ENCODE measurements around the gene CD4. TPM values are rescaled to one million over a fixed set of nuclear protein-coding genes. Genes with fewer than 3 reads are reported as not detected.

CD4 gene
- total RNA-seq, 1 experiment from 2014 or later: not detected

DNA sequence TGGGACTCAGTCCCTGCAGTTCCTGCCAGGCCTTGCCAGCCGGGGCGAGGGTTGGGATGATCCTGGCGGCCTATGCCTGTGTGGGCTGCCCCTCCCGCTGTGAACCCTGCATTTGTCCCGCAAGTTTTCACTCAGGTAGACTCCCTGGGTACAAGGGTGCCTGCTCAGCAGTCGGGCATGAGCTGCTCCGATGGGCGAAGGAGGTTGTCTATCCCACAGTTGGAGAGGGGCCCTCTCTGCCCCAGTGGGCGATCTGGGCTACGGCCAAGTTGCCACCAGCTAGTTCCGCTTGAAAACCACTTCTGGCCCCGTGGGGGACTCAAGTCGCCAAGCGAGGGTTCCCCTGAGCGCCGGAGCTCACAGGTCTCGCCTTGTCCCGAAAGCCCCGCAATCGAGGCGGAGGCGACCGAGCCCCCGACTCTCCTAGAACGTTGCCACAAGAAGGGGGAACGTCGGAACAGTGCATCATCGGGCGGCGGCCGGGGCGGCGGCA lies 77.6 kb downstream of the CD4 start:
- peak overlapping the region; percentile 86 for H3K4me3 Mint-ChIP-seq (ENCODE audit: unreplicated experiment)
- intact Hi-C loops (cut with micrococcal nuclease): no loop called here
- peak overlapping the region; percentile 82 for H3K27ac Mint-ChIP-seq (ENCODE audit: low read depth, unreplicated experiment)
- no peaks in the 10 kb centered on the region for H3K27me3 Mint-ChIP-seq (ENCODE audit: insufficient read depth, unreplicated experiment)
- ChIA-PET POLR2A (interaction anchor here (0.7 to 7.1 kb wide), 13 partner anchors 9 to 151 kb away, joined by 3 to 130 read pairs (median 7); partner anchors contain the start of genes C12orf57, CDCA3, COPS7A and LPCAT3), CTCF (interaction anchor here (0.6 to 7.1 kb wide), 9 partner anchors 13 to 252 kb away, joined by 3 to 52 read pairs (median 4); partner anchors contain the start of genes C12orf57, C1RL and RNU7-1)
- no peak for DNase-seq (ENCODE audit: unreplicated experiment)
- peaks cover 74% of the 10 kb centered on the region for H3K36me3 Mint-ChIP-seq (ENCODE audit: insufficient read depth, unreplicated experiment)
- H3K4me1 Mint-ChIP-seq (ENCODE audit: insufficient read depth, unreplicated experiment): peaks cover 25% of the 10 kb centered on the region
- TF ChIP-seq, protein P1, sequence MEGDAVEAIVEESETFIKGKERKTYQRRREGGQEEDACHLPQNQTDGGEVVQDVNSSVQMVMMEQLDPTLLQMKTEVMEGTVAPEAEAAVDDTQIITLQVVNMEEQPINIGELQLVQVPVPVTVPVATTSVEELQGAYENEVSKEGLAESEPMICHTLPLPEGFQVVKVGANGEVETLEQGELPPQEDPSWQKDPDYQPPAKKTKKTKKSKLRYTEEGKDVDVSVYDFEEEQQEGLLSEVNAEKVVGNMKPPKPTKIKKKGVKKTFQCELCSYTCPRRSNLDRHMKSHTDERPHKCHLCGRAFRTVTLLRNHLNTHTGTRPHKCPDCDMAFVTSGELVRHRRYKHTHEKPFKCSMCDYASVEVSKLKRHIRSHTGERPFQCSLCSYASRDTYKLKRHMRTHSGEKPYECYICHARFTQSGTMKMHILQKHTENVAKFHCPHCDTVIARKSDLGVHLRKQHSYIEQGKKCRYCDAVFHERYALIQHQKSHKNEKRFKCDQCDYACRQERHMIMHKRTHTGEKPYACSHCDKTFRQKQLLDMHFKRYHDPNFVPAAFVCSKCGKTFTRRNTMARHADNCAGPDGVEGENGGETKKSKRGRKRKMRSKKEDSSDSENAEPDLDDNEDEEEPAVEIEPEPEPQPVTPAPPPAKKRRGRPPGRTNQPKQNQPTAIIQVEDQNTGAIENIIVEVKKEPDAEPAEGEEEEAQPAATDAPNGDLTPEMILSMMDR (IDR thresholded peaks at IDR 0.05; ENCODE audit: unreplicated experiment): no peak
- BruUV-seq (replicated peaks): no TSS peak
- H3K9me3 Mint-ChIP-seq (ENCODE audit: unreplicated experiment): no peaks in the 10 kb centered on the region

DNA sequence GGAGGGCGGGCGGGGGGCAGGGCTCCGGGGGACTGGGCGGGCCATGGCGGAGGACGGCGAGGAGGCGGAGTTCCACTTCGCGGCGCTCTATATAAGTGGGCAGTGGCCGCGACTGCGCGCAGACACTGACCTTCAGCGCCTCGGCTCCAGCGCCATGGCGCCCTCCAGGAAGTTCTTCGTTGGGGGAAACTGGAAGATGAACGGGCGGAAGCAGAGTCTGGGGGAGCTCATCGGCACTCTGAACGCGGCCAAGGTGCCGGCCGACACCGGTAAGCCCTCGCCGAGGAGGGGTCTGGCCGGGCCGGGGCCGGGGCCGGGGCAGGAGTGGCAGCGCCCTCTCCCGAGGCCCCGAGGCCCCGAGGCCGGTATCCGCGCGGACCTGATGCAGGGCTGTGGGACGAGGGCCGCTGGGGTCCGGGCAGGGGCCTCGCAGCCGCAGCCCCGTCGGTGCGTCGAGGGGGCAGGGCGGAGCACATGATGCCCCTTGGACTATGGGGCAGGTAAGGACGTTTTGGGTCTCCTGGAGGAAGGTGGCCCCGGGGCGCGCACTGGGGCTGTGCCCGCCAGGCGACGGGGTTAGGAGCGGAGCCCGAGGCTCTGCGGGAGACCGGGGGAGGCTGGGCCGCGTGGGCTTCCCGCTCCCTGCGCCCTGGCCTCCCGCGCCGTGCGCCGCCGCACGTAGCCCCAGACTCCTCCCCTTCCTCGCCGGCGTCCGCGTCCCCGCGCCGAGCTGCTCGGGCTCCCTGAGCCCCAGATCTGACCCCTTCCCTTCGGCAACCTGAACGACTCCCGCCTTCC lies 78.3 kb downstream of the CD4 start, which contains the start of gene TPI1:
TPI1 (plus strand) TSS at position 119 of the 798 bp plus-strand sequence; CDS start at position 155, 36 bp downstream.
- H3K27ac Mint-ChIP-seq (ENCODE audit: low read depth, unreplicated experiment): peak within 1 kb of the TSS; percentile 82
- no TSS peak for BruUV-seq (replicated peaks)
- intact Hi-C loops (cut with micrococcal nuclease): loop anchor here (2.0 kb wide), 1 partner anchor 71 kb away; no protein-coding TSS in a partner anchor
- H3K4me3 Mint-ChIP-seq (ENCODE audit: unreplicated experiment): peak within 1 kb of the TSS; percentile 86
- peaks cover 30% of the 10 kb centered on the region for H3K4me1 Mint-ChIP-seq (ENCODE audit: insufficient read depth, unreplicated experiment)
- no peaks in the 10 kb centered on the region for H3K27me3 Mint-ChIP-seq (ENCODE audit: insufficient read depth, unreplicated experiment)
- CTCF ChIA-PET: interaction anchor here (0.6 to 7.7 kb wide), 19 partner anchors 8 to 625 kb away, joined by 3 to 64 read pairs (median 3); partner anchors contain the start of genes C12orf57, C1RL and RNU7-1
- TF ChIP-seq, protein P1 (IDR thresholded peaks at IDR 0.05; ENCODE audit: unreplicated experiment): no peak
- peaks cover 67% of the 10 kb centered on the region for H3K36me3 Mint-ChIP-seq (ENCODE audit: insufficient read depth, unreplicated experiment)
- DNase-seq (ENCODE audit: unreplicated experiment): peak; percentile 70
- no peaks in the 10 kb centered on the region for H3K9me3 Mint-ChIP-seq (ENCODE audit: unreplicated experiment)
- POLR2A ChIA-PET: interaction anchor here (0.6 to 7.7 kb wide), 20 partner anchors 11 to 300 kb away, joined by 3 to 130 read pairs (median 6); partner anchors contain the start of genes C12orf57, CDCA3, COPS7A and GNB3

DNA sequence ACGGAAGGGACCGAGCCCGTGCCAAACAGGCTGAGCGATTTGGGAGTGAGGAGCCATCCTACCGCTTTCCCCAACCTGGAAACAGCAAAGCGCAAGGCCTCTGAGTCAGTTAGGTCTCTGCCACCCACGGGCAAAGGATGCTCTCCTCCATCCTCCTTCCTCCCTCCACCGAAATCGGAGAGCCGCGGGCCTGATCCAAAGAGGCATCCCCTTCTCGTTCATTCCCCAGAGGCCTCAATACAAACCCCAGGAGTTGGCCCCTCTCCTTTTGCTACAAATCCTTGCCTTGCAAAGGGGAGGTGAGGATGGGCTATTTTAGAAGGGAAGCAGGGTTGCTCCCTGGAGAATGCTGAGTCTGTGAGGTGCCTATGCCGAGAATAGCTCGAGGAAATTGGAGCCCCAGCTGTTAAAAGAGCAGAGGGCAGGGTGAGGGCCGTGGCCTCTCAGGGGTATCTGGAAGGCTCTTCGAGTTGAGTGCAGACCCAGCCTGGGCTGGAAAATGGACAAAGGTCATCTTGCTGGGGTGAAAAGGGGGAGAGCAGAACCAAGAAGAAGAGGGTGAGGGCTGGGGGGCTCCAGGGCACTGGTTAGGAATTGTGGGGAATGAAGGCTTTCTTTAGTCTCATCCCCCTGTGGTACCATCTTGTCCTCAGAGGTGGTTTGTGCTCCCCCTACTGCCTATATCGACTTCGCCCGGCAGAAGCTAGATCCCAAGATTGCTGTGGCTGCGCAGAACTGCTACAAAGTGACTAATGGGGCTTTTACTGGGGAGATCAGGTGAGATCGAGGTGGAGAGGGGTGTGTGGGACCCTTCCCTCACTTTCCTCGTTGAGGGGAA lies 79.1 kb downstream of the CD4 start:
- Mint-ChIP-seq H3K4me1 (ENCODE audit: insufficient read depth, unreplicated experiment) (peaks cover 30% of the 10 kb centered on the region), H3K36me3 (ENCODE audit: insufficient read depth, unreplicated experiment) (peaks cover 59% of the 10 kb centered on the region), H3K4me3 (ENCODE audit: unreplicated experiment) (peak overlapping the region; percentile 86), H3K9me3 (ENCODE audit: unreplicated experiment) (no peaks in the 10 kb centered on the region), H3K27me3 (ENCODE audit: insufficient read depth, unreplicated experiment) (no peaks in the 10 kb centered on the region), H3K27ac (ENCODE audit: low read depth, unreplicated experiment) (peak overlapping the region; percentile 82)
- intact Hi-C loops (cut with micrococcal nuclease): loop anchor here (1.0 to 2.0 kb wide), 2 partner anchors 23 to 70 kb away; no protein-coding TSS in a partner anchor
- POLR2A ChIA-PET: interaction anchor here (0.6 to 7.7 kb wide), 20 partner anchors 17 to 367 kb away, joined by 3 to 130 read pairs (median 6); partner anchors contain the start of genes C12orf57, CDCA3, COPS7A and GNB3
- no peak for DNase-seq (ENCODE audit: unreplicated experiment)
- BruUV-seq (replicated peaks): no TSS peak
- TF ChIP-seq, protein P1 (IDR thresholded peaks at IDR 0.05; ENCODE audit: unreplicated experiment): no peak
- CTCF ChIA-PET: interaction anchor here (0.6 to 7.7 kb wide), 24 partner anchors 8 to 624 kb away, joined by 3 to 64 read pairs (median 3); partner anchors contain the start of genes C12orf57, RNU7-1 and USP5
